ENCODE results near the gene GNG12. TPM values are rescaled to one million over a fixed set of nuclear protein-coding genes. Genes with fewer than 3 reads are reported as not detected.

The GNG12 gene
- total and polyA plus RNA-seq, 12 donors = 15.3 to 121 (median 84.7) TPM

GRCh38 chr1:67685067-67685557 is 148.2 kb downstream of the GNG12 start, which contains the start of gene GADD45A:
TSS of gene GADD45A (plus strand) at chr1:67685201. CDS start at chr1:67685495, 294 bp downstream.
- intact Hi-C loops (cut with DNase I) = loop anchor here (5.0 to 10.0 kb wide), 2 partner anchors 120 to 147 kb away; partner anchors contain the start of gene GNG12 (in 1 of the 2)
- WGBS, 4 donors = 0% methylated on average over 2 to 39 of the region's 39 CpGs
- H3K4me1 ChIP-seq (replicated peaks in 1 of 2) = peaks cover 12 to 27% of the 10 kb centered on the region in 2 donors
- H3K27me3 ChIP-seq = no peaks in the 10 kb centered on the region
- H3K36me3 ChIP-seq (replicated peaks in 1 of 2) = peaks cover 0 to 6% of the 10 kb centered on the region in 2 donors
- DNase-seq = peak; percentile 98 to 100 (median 99)
- peak within 1 kb of the TSS; percentile 19 to 64 (median 46) for H3K4me3 ChIP-seq
- no peaks in the 10 kb centered on the region for H3K9me3 ChIP-seq (replicated peaks in 1 of 3)
- H3K27ac ChIP-seq = peak within 1 kb of the TSS; percentile 90 to 97 (median 93)
- peak; percentile 96 to 100 for TF ChIP-seq POLR2A (IDR thresholded peaks at IDR 0.05)
- TF ChIP-seq CTCF (IDR thresholded peaks at IDR 0.05) = no peak

- no peaks in the 10 kb centered on the region for H3K9me3 ChIP-seq (replicated peaks in 1 of 3)
- no peaks in the 10 kb centered on the region for H3K27me3 ChIP-seq
- H3K4me3 ChIP-seq = peak overlapping the region in 1 of 4 donors; percentile 41
- H3K36me3 ChIP-seq (replicated peaks in 1 of 2) = peaks cover 0 to 6% of the 10 kb centered on the region in 2 donors
- H3K27ac ChIP-seq = peak overlapping the region in 4 of 5 donors; percentile 8 to 93 (median 32)
- no peak for DNase-seq
- TF ChIP-seq POLR2A (IDR thresholded peaks at IDR 0.05) = no peak
- no peak for TF ChIP-seq CTCF (IDR thresholded peaks at IDR 0.05)
- intact Hi-C loops (cut with DNase I) = loop anchor here (5.0 to 10.0 kb wide), 2 partner anchors 120 to 148 kb away; partner anchors contain the start of gene GNG12 (in 1 of the 2)
- H3K4me1 ChIP-seq (replicated peaks in 1 of 2) = peaks cover 12 to 27% of the 10 kb centered on the region in 2 donors
- 0 to 1% (median 1%) methylated on average over 15 to 20 of the region's 20 CpGs for WGBS, 4 donors
Observed at GRCh38 chr1:67684526-67685066, 148.7 kb downstream of the GNG12 start.

GRCh38 chr1:67683766-67684525 is 149.3 kb downstream of the GNG12 start:
- peak overlapping the region in 4 of 5 donors; percentile 8 to 93 (median 56) for H3K27ac ChIP-seq
- H3K9me3 ChIP-seq (replicated peaks in 1 of 3) = no peaks in the 10 kb centered on the region
- DNase-seq = peak in 1 of 7 donors; percentile 30
- peaks cover 12 to 27% of the 10 kb centered on the region in 2 donors for H3K4me1 ChIP-seq (replicated peaks in 1 of 2)
- intact Hi-C loops (cut with DNase I) = loop anchor here in 1 of 2 donors (10.0 kb wide), 1 partner anchor 119 kb away; no protein-coding TSS in a partner anchor
- no peaks in the 10 kb centered on the region for H3K27me3 ChIP-seq
- H3K36me3 ChIP-seq (replicated peaks in 1 of 2) = peaks cover 0 to 6% of the 10 kb centered on the region in 2 donors
- 18 to 32% (median 27%) methylated on average over 6 to 8 of the region's 8 CpGs for WGBS, 4 donors
- TF ChIP-seq POLR2A (IDR thresholded peaks at IDR 0.05) = no peak
- H3K4me3 ChIP-seq = peak overlapping the region in 1 of 4 donors; percentile 41

GRCh38 chr1:67683316-67683715 is 150.0 kb downstream of the GNG12 start:
- no peak for DNase-seq
- TF ChIP-seq POLR2A (IDR thresholded peaks at IDR 0.05) (no peak), CTCF (IDR thresholded peaks at IDR 0.05) (peak in 1 of 6 experiments; percentile 1)

More at GRCh38 chr1:67683316-67683715, 150.0 kb downstream of the GNG12 start:
- Histone ChIP-seq H3K27me3 (no peaks in the 10 kb centered on the region), H3K9me3 (replicated peaks in 1 of 3) (no peaks in the 10 kb centered on the region), H3K27ac (peak overlapping the region in 3 of 5 donors; percentile 43 to 93 (median 68)), H3K4me1 (replicated peaks in 1 of 2) (peaks cover 12 to 27% of the 10 kb centered on the region in 2 donors), H3K4me3 (no peak overlapping the region), H3K36me3 (replicated peaks in 1 of 2) (peaks cover 0 to 6% of the 10 kb centered on the region in 2 donors)
- WGBS, 4 donors = 23 to 29% (median 28%) methylated on average over 3 of the region's 3 CpGs
- intact Hi-C loops (cut with DNase I) = loop anchor here in 1 of 2 donors (10.0 kb wide), 1 partner anchor 119 kb away; no protein-coding TSS in a partner anchor

Data from adrenal gland (tissue), 12 donors.